HG03139 (cell line): Measurements from ENCODE around the gene LRRC17.
"Not testable (repeated sequence)": the region's sequence is repeated elsewhere in the genome, so short reads cannot be mapped to it uniquely, and the experiment has no call there.

Experiments used
- ATAC-seq: cut with Tn5 transposase; IDR thresholded peaks from one replicate; pipeline ENCODE4 v1.9.1; 2021; ENCODE audit not compliant: unreplicated experiment

Gene LRRC17

GRCh38 chr7:102897211-102897631 is 15.6 kb upstream of the LRRC17 start:
- no peak for ATAC-seq

GRCh38 chr7:102897856-102898531 is 14.8 kb upstream of the LRRC17 start:
- ATAC-seq: no peak

GRCh38 chr7:102898532-102898859 is 14.3 kb upstream of the LRRC17 start:
- ATAC-seq: no peak

- ATAC-seq: not testable (repeated sequence)
Measured at GRCh38 chr7:102902052-102902451, 10.7 kb upstream of the LRRC17 start.

- not testable (repeated sequence) for ATAC-seq
Measured at GRCh38 chr7:102903576-102903975, 9.2 kb upstream of the LRRC17 start.

GRCh38 chr7:102908676-102909075 is 4.1 kb upstream of the LRRC17 start:
- ATAC-seq: no peak

GRCh38 chr7:102913826-102914225 is 1.0 kb downstream of the LRRC17 start:
- no peak for ATAC-seq

GRCh38 chr7:102914585-102914984 is 1.8 kb downstream of the LRRC17 start:
- ATAC-seq: no peak

GRCh38 chr7:102916426-102916825 is 3.6 kb downstream of the LRRC17 start:
- ATAC-seq: no peak

- no peak for ATAC-seq
Measured at GRCh38 chr7:102916881-102917280, 4.1 kb downstream of the LRRC17 start.

- no peak for ATAC-seq
Measured at GRCh38 chr7:102917436-102918353, 4.9 kb downstream of the LRRC17 start.

GRCh38 chr7:102918845-102919244 is 6.0 kb downstream of the LRRC17 start:
- ATAC-seq: no peak

- ATAC-seq: no peak
Measured at GRCh38 chr7:102925976-102926782, 13.4 kb downstream of the LRRC17 start.

GRCh38 chr7:102926783-102927140 is 14.0 kb downstream of the LRRC17 start:
- ATAC-seq: no peak

GRCh38 chr7:102927312-102927933 is 14.6 kb downstream of the LRRC17 start:
- ATAC-seq: no peak

GRCh38 chr7:102931757-102932156 is 19.0 kb downstream of the LRRC17 start:
- no peak for ATAC-seq

GRCh38 chr7:102933763-102934162 is 21.0 kb downstream of the LRRC17 start:
- no peak for ATAC-seq

- ATAC-seq: no peak
Measured at GRCh38 chr7:102934239-102934638, 21.4 kb downstream of the LRRC17 start.

- ATAC-seq: no peak
Measured at GRCh38 chr7:102934701-102935100, 21.9 kb downstream of the LRRC17 start.

- no peak for ATAC-seq
Measured at GRCh38 chr7:102935450-102936115, 22.8 kb downstream of the LRRC17 start.

- ATAC-seq: no peak
Measured at GRCh38 chr7:102938679-102939078, 25.9 kb downstream of the LRRC17 start.
